Measurements from ENCODE around the gene LIPK.
"Not testable (repeated sequence)": the region's sequence is repeated elsewhere in the genome, so short reads cannot be mapped to it uniquely, and the experiment has no call there.

Gene LIPK

GRCh38 chr10:88721392-88721791 lies 15.3 kb downstream of the LIPK start:
- no peak for DNase-seq

GRCh38 chr10:88725798-88726197 lies 19.7 kb downstream of the LIPK start:
- no peak for DNase-seq

DNA sequence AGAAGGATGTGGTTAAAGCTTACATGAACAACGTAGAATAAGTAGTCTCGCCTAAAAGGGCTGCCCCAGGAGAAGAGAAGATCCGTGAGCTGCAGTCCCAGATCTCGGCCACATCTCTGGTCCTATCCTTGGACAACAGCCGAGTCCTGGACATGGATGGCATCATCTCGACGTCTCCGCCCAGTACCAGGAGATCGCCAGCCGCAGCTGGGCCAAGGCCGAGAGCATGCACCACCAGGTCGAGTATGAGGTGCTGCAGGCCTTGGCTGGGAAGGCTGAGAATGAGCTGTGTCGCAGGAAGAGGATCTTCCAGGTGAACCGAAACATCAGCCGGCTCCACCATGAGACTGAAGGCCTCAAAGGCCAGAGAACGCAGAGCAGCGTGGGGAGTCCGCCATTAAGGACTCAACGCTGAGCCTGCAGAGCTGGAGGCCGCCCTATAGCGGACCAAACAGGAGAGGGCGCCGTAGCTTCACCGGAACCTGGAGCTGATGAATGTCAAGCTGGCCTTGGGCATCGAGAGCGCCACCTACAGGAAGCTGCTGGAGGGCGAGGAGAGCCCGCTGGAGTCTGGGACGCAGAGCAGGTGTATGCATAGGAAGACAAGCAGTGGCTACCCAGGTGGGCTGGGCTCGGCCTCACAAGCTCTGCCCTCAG lies 22.2 kb downstream of the LIPK start:
- no peak for DNase-seq

- DNase-seq = no peak
These were observed 24.8 kb downstream of the LIPK start for GRCh38 chr10:88730864-88731263.

DNA sequence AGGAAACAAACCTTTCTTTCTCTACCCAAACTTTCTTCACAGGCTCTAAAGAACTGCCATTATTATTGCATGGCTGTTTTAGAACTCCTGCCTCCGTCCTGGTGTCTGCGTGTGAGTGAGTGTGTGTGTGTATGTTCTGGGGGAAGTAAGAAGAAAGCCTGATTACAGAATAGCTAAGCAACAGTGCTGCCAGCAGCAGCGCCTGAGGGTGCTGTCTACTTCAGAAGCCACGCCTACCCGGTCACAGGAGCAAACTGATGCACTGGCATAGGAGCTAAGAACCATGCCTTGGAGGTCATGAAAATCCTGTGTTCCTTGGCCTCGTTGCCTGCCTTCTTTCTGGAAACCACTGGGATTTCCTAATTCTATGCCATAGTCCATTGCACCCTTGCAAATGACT lies 25.2 kb downstream of the LIPK start:
- DNase-seq = no peak

GRCh38 chr10:88733215-88733614 lies 27.2 kb downstream of the LIPK start:
- DNase-seq = no peak

GRCh38 chr10:88735661-88736060 lies 29.6 kb downstream of the LIPK start:
- no peak for DNase-seq

- not testable (repeated sequence) for DNase-seq
These were observed 35.9 kb downstream of the LIPK start for GRCh38 chr10:88741921-88742320.

- no peak for DNase-seq
These were observed 36.4 kb downstream of the LIPK start for GRCh38 chr10:88742448-88742847.

DNA sequence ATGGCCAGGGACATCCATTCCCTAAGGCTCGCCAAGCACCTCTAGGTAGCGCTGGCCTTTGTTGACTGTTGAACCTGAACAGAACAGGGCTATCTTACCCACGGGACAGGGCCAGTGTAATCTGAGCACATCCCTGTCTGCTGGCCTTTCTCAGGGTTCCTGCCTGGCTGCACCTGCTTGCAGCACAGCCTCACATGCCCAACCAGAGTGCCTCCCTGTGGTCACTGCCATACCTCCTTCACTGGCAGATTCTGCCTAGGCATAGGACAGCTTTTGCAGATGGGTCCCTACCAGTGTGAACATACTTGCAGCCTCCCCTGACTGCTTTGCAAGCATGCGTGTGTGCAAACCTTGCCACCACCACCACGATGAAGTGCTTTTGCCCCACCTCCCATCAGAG lies 38.0 kb downstream of the LIPK start:
- no peak for DNase-seq

- DNase-seq = no peak
These were observed 39.6 kb downstream of the LIPK start for GRCh38 chr10:88745633-88746032.

- DNase-seq = no peak
These were observed 48.2 kb downstream of the LIPK start for GRCh38 chr10:88754287-88754686.

DNA sequence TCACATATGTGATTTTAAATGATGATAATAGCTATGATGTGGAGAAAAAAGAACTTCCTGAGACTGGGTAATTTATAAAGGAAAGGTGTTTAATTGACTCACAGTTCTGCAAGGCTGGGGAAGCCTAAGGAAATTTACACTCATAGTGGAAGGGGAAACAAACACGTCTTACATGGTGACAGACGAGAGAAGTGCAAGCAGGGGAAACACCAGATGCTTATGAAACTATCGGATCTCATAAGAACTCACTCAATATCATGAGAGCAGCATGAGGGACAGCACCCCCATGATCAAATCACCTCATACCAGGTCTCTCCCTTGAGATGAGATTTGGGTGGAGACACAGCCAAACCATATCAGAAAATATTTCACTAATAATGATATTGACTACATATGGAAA lies 49.7 kb downstream of the LIPK start:
- no peak for DNase-seq

DNA sequence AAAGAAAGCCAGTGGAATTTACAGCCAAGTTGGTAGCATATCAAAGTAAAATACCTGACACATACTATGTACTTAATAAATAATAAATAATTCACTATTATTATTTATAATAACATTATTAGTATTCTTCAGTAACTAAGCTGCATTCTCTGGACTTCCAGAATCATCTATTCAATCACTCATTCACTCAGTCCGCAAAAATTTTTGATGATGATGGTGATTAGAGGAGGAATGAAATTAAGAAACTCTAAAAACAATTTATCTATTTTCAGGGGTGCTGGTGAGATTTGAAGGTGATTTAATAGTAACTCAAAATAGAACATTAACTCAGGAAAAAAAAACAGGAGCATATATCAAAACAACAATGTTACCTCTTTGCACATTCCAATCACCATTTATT lies 50.6 kb downstream of the LIPK start:
- DNase-seq = no peak

GRCh38 chr10:88759366-88760101 lies 53.5 kb downstream of the LIPK start, which contains the start of gene LIPN:
Gene LIPN, plus strand, starts transcription at chr10:88760020. Its CDS starts 1,386 bp downstream, at chr10:88761406.
- DNase-seq = no peak

DNA sequence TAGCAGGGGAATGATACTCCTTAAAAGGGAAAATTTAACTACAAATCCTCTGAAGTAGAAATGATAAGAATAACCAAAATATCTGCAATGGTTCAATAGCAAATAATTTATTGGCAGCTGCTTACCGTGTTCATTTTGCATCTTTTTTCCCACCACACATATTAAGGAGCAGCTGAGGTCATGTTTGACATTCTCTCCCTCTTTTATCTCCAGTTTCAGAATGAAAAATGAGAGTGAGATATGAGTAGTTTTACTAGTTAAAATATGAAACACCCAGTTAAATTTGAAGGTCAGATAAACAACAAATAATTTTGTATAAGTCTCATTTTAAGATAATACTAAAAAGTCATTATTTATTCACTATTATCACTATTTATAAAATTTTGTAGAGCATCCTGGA lies 56.9 kb downstream of the LIPK start:
- no peak for DNase-seq

GRCh38 chr10:88763441-88763840 lies 57.4 kb downstream of the LIPK start:
- DNase-seq = no peak

DNA sequence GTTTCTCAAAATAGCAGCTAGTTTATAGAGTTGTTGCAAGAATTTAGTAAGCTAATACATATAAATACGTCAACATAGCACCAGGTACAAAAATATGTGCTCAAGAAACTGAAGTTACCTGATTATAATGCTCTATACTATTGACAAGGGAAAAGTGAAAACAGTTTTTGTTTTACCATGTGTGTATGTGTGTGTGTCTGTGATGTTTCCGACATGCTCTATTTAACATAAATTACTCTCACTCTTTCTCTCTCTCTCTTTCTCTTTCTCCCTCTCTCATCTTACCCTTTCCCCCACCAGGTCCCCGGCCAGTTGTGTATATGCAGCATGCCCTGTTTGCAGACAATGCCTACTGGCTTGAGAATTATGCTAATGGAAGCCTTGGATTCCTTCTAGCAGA lies 58.1 kb downstream of the LIPK start:
- DNase-seq = no peak

GRCh38 chr10:88765816-88766215 lies 59.8 kb downstream of the LIPK start:
- no peak for DNase-seq

DNA sequence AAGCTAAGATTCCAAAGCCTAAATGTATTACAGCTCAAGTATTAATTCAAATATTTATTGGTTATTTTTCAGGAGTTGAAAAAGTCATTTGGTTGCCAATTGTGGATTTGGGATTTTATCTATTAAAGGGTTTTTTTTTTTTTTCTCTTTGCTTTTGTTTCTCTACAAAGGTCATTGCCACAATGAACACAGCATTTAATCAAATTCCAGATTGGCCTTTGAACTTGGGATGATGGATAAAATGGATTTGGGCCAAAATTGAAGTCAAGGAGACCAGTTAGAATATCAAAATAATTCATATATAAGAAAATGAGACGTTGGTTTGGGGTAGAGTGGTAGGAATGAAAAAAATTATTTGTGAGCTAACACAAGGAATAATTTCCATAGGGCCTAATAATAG lies 63.3 kb downstream of the LIPK start:
- DNase-seq = no peak

- no peak for DNase-seq
These were observed 75.2 kb downstream of the LIPK start for GRCh38 chr10:88781206-88781605.

- DNase-seq = no peak
These were observed 76.2 kb downstream of the LIPK start for GRCh38 chr10:88782222-88782621.

DNA sequence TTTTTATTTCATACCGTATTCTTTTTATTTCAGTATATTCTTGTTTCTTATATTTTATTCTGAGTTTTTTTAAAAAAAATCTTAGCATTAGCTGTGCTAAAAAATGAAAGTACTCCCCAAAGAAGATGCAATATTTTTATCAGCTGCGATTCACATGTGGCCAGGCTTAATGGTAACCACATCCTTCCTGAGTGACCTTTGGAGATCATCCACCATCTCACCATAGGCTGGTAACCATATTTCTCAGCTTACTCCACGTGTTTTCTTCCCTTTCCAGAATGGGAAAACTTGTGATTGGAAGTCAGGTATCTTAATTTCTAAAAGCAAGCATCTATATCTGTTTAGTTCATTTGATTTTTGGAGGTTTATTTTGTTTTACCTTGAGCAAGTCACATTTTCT lies 77.7 kb downstream of the LIPK start:
- DNase-seq = no peak

GRCh38 chr10:88786032-88786770 lies 80.2 kb downstream of the LIPK start:
- no peak for DNase-seq

Measured in T1000 (cell line).